Stimulated activated CD8-positive, alpha-beta memory T cell treated with anti-CD3 and anti-CD28 coated beads, Interleukin-12 subunit alpha, Interleukin-12 subunit beta, amount 100 ng/mL, for 4 hours (primary cell): Measurements from ENCODE around the gene PCGF3.
"Not testable (repeated sequence)": the region's sequence is repeated elsewhere in the genome, so short reads cannot be mapped to it uniquely, and the experiment has no call there.

ENCODE experiments used
- DNase-seq: peaks from one replicate; pipeline ENCODE4 v3.0.0-alpha.2; 2020; ENCODE audit warnings: low read depth

Gene PCGF3

DNA sequence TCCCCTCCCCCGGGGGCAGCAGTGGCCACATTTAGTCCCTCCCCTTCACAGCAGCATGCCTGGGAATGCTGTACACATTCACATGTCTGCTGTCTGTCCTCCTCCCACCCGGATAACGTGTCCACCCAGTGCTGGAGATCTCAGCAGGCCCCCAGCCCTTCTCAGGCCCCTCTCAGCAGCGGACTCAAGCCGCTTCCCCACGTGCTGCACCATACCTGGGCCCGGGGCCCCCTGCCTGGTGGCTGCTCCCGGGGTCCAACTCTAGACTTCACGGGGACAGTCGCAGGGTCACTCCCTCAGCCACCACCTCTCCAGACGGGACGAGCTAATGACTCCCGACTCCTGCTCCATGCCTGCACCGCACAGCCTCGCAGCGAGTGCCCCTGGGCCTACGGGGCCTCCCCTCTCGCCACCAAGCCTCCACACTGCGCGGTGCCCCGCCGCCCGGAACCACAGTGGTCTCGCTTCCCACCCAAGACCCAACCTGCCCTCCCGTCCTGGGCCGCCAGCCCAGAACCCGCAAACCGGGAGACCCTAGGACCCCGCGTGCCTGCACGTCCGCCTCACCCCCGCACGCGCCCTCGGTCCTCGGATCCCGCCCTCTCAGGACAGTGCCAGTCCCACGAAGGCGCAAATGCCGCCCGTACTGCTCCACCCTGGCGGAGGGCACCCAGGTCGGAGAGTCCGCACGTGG lies 1.3 kb upstream of the PCGF3 start:
- no peak for DNase-seq

GRCh38 chr4:704971-705277 lies 708 bp upstream of the PCGF3 start:
- no peak for DNase-seq

DNA sequence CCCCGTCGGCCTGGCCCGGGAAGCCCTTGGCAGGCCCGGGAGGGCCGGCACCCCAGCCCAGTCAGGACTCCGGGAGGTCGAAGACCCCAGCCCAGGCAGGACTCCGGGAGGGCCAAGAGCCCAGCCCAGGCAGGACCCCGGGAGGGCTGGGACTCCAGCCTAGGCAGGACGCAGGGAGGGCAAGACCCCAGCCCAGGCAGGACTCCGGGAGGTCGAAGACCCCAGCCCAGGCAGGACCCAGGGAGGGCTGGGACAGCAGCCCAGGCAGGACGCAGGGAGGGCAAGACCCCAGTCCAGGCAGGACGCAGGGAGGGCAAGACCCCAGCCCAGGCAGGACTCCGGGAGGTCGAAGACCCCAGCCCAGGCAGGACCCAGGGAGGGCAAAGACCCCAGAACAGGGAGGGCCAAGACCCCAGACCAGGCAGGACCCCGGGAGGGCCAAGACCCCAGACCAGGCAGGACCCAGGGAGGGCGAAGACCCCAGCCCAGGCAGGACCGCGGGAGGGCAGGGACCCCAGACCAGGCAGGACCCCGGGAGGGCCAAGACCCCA lies 526 bp downstream of the PCGF3 start:
- not testable (repeated sequence) for DNase-seq

- DNase-seq, result no peak
Observed at GRCh38 chr4:706834-707598, 1.4 kb downstream of the PCGF3 start.

- DNase-seq, result no peak
Observed at GRCh38 chr4:707929-708630, 2.4 kb downstream of the PCGF3 start.

DNA sequence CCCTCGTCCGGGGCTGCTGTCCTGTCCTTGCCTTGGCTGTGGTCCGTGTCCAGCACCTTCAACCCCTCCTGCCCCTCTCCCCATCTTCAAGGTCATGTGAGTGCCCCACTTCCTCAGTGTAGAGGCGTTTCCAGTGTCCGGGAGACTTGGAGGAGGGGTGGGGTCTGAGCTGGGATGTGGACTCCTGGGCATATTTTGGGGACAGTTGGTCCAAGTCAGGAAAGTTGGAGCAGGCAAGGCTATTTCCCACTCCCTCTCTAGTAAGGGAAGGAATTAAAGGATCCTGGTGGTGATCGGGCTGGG lies 3.0 kb downstream of the PCGF3 start:
- DNase-seq, result no peak

GRCh38 chr4:709348-709747 lies 3.7 kb downstream of the PCGF3 start:
- no peak for DNase-seq

DNA sequence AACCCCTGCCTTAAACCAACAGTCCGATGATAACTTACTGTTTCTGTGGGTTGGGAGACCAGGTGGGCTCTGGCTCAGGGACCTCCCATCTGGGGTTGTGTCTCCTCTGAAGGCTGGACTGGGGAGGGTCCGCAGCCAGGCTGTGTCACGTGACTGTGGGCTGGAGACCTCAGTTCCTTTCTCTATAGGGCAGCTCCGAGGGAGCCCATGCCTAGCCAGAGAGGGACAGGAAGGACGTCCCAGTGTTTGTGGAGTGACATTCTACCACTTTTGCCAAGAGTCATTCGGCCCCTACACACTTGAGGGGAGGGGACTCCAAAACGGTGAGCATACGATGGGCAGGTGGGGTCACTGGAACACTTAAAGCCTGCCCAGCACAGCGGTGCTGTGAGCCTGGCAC lies 4.5 kb downstream of the PCGF3 start:
- no peak for DNase-seq

- DNase-seq, result no peak
Observed at GRCh38 chr4:710916-711315, 5.3 kb downstream of the PCGF3 start.

GRCh38 chr4:712093-712492 lies 6.5 kb downstream of the PCGF3 start:
- no peak for DNase-seq

DNA sequence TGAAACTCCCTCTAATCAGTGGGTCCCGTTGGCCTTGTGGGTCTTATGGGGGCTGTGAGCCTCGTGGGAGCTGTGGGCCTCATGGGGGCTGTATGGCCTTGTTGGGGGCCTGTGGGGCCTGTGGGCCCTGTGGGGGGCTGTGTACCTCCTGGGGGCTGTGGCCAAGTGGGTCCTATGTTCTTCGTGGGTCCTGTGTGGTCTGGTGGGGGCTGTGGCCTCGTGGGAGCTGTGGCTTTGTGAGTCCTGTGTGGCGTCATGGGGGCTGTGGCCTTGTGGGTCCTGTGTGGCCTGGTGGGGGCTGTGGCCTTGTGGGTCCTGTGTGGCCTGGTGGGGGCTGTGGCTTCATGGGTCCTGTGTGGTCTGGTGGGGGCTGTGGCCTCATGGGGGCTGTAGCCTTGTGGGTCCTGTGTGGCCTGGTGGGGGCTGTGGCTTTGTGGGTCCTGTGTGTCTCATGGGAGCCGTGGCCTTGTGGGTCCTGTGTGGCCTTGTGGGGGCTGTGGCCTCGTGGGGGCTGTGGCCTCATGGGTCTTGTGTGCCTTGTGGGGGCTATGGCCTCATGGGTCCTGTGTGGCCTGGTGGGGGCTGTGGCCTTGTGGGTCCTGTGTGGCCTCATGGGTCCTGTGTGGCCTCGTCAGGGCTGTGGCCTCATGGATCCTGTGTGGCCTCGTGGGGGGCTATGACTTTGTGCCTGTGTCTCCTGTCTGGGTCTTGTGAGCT lies 7.4 kb downstream of the PCGF3 start:
- no peak for DNase-seq

GRCh38 chr4:714087-714486 lies 8.5 kb downstream of the PCGF3 start:
- DNase-seq, result no peak

DNA sequence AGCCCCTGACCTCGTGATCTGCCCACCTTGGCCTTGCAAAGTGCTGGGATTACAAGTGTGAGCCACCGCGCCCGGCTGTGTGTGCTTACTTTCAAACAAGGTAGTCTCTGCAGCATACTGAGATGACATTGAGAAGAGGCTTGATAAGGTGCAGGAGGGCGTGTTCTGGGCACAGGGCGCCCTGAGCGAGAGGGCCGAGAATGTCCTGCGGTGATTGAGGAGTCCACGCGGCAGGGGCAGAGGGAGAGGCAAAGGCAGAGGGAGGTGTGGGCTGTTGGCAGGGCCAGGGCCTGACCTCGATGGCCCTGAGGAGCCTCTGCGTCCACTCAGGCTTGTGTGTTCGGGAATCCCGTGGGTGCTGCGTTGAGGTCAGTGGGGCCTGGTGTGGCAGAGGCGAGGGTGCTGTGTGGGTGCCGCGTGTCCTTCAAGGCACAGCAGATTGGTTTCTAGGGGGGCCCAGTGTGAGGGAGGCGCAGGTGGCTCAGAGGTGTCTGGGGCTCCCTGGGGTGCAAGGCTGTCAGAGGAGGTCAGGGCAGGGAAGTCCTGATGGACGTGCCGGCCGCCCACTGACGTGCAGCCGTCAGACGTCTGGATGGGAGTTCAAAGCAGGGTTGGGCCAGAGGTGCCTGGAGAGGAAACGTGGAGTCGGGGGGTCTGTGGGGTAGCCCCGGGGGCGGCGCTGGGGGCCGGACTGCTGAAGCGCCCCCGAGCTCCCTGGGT lies 12.1 kb downstream of the PCGF3 start:
- DNase-seq, result no peak

DNA sequence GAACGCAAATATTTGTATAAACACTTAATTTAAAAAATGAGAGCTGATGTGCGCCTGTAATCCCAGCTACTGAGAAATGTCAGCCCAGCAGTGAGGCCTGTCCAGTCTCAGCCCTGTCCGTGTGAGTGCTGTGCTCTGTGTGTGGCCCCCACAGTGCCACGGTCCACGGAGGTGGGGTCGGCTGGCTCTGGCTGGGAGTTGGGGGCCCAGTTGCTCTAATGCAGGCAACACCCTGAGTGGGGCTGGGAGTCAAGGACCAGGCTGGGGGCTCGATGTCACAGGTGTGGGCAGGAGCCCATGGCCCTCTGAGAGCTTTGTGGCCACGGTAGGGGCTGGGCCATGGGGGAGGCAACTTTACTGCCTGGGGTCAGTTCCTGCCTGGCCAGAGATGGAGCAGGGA lies 12.8 kb downstream of the PCGF3 start:
- no peak for DNase-seq

- no peak for DNase-seq
Observed at GRCh38 chr4:720111-720860, 14.7 kb downstream of the PCGF3 start.

GRCh38 chr4:721261-722168 lies 15.9 kb downstream of the PCGF3 start:
- DNase-seq, result no peak

DNA sequence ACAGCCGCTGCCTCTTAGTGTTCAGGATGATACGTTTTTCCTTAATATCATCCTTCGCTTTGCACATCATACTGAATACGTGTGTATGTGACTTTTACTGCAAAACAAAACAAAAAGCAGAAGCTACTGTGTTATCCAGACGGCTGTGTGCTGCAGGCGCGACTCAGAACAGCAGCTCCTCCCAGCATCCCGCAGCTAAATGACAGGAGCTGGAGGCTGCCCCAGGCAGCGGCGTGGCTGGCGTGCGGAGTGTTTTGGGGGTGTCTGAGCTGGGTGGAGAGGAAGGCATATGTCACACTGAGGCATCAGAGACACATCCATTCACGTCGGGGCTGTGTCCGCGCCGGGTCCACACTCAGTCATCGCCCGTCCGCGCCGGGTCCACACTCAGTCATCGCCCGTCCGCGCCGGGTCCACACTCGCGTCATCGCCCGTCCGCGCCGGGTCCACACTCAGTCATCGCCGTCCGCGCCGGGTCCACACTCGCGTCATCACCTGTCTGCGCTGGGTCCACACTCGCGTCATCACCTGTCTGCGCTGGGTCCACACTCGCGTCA lies 16.6 kb downstream of the PCGF3 start:
- no peak for DNase-seq

- DNase-seq, result no peak
Observed at GRCh38 chr4:722851-723360, 17.3 kb downstream of the PCGF3 start.

GRCh38 chr4:723751-724530 lies 18.3 kb downstream of the PCGF3 start:
- no peak for DNase-seq
